T-cell (primary cell): ENCODE measurements around the gene HADHB. TPM values are rescaled to one million over a fixed set of nuclear protein-coding genes. Genes with fewer than 3 reads are reported as not detected.

Experiments
- ATAC-seq, 4 experiments: fragments of 200-7000 bp in 3 of 4; fragments of 150-1000 bp in 1 of 4; cut with Tn5 transposase; replicated peaks in 1 of 4; 1 replicate in 3 of 4; 2 replicates in 1 of 4; pipeline ENCODE4 v1.10.0; 2021; ENCODE audit warnings: moderate library complexity in 3 of 4, mild to moderate bottlenecking in 2 of 4, moderate number of reproducible peaks in 1 of 4
- CTCF ChIA-PET, 2 donors: fragments of 300-600 bp; sonication (Branson Sonifier 250); formaldehyde crosslinking; loops; one replicate each; lab custom pipeline; 2022; ENCODE audit warnings: antibody characterized with exemption in 2 of 2; lab: Charles Lee
- POLR2A ChIA-PET, 2 donors: fragments of 300-600 bp; sonication (Branson Sonifier 250); formaldehyde crosslinking; loops; one replicate each; lab custom pipeline; 2022; ENCODE audit warnings: antibody characterized with exemption in 2 of 2; lab: Charles Lee
- DNase-seq, 35 experiments: peaks; one replicate each; pipeline versions ENCODE4 v3.0.0 to v3.0.0-alpha.2; 2013 to 2023
- H3K27ac ChIP-seq: one replicate; pipeline ENCODE4 v1.5.1; 2013; ENCODE audit warnings: low read length
- H3K27me3 ChIP-seq, 2 experiments: replicated peaks in 1 of 2; 1 replicate in 1 of 2; 2 replicates in 1 of 2; pipeline versions ENCODE4 v1.6.1 to v1.7.0; 2013; ENCODE audit warnings: low read length in 1 of 2, mixed read lengths in 1 of 2; ENCODE audit not compliant: control insufficient read depth in 2 of 2, insufficient read depth in 2 of 2; ENCODE audit errors: extremely low read depth in 1 of 2
- H3K36me3 ChIP-seq, 2 donors: 1 replicate in 1 of 2; 2 replicates in 1 of 2; pipeline versions ENCODE4 v1.6.1 to v1.7.0; 2013; ENCODE audit warnings: low read length in 1 of 2; ENCODE audit not compliant: control insufficient read depth in 2 of 2, insufficient read depth in 1 of 2; ENCODE audit errors: extremely low read depth in 1 of 2
- H3K4me1 ChIP-seq, 2 experiments: 1 replicate in 1 of 2; 2 replicates in 1 of 2; pipeline versions ENCODE4 v1.6.1 to v1.7.0; 2013; ENCODE audit warnings: low read length in 2 of 2, mixed read lengths in 1 of 2; ENCODE audit not compliant: insufficient read depth in 2 of 2, control insufficient read depth in 1 of 2; ENCODE audit errors: extremely low read depth in 1 of 2
- H3K4me3 ChIP-seq, 2 donors: 1 replicate in 1 of 2; 2 replicates in 1 of 2; pipeline versions ENCODE4 v1.5.1 to v1.7.0; 2013; ENCODE audit warnings: mild to moderate bottlenecking in 2 of 2, low read length in 1 of 2, moderate library complexity in 1 of 2; ENCODE audit not compliant: control insufficient read depth in 1 of 2; ENCODE audit errors: extremely low read depth in 1 of 2
- H3K9me3 ChIP-seq: 2 replicates; pipeline ENCODE4 v1.7.0; 2013
- H3K27ac Mint-ChIP-seq, 2 donors: one replicate each; pipeline ENCODE4 v1.8.0; 2020 to 2021; ENCODE audit warnings: mild to moderate bottlenecking in 2 of 2, mixed read lengths in 2 of 2
- H3K27me3 Mint-ChIP-seq, 2 donors: one replicate each; pipeline ENCODE4 v1.8.0; 2021 to 2022; ENCODE audit warnings: mixed read lengths in 2 of 2
- H3K36me3 Mint-ChIP-seq: one replicate; pipeline ENCODE4 v1.8.0; 2021; ENCODE audit warnings: mixed read lengths
- H3K4me1 Mint-ChIP-seq, 3 donors: one replicate each; pipeline ENCODE4 v1.8.0; 2020 to 2022; ENCODE audit warnings: mixed read lengths in 3 of 3, mild to moderate bottlenecking in 1 of 3
- H3K4me3 Mint-ChIP-seq, 3 donors: one replicate each; pipeline ENCODE4 v1.8.0; 2020 to 2022; ENCODE audit warnings: mild to moderate bottlenecking in 3 of 3, mixed read lengths in 3 of 3, moderate library complexity in 3 of 3
- H3K9me3 Mint-ChIP-seq, 3 donors: one replicate each; pipeline ENCODE4 v1.8.0; 2020 to 2022; ENCODE audit warnings: mixed read lengths in 3 of 3
- WGBS: methylation state at CpG from one replicate; pipeline ENCODE4 v1.1.5; 2013; ENCODE audit warnings: missing lambda C conversion rate; ENCODE audit not compliant: insufficient coverage; 5-methylcytosine and 5-hydroxymethylcytosine counted together
- total RNA-seq, 35 experiments: library from RNA in 6 of 35; stranded (reverse) in 6 of 35; fragments of 120-200 nt in 1 of 35; gene quantifications; one replicate each; pipeline versions ENCODE4 v1.2.1 to v1.2.4 and lab custom pipeline; 2013 to 2026

HADHB gene
- total RNA-seq, 5 donors from 2014 or later (not counting 1 experiment from before 2014, with no cell fraction given), result 44.4 to 62.9 (median 54.3) TPM

- ChIA-PET CTCF (interaction anchor here in 1 of 2 donors (0.6 kb wide), 1 partner anchor 52 kb away, joined by 4 read pairs; no protein-coding TSS in a partner anchor), POLR2A (no interaction called here)
- H3K4me1 Mint-ChIP-seq, result no peaks in the 10 kb centered on the region
- ATAC-seq, result no peak
- H3K4me3 Mint-ChIP-seq, result no peak overlapping the region
- H3K27ac Mint-ChIP-seq, result no peak overlapping the region
- no peaks in the 10 kb centered on the region for H3K27me3 Mint-ChIP-seq
- 86% methylated on average over 12 of the region's 12 CpGs for WGBS
- Histone ChIP-seq H3K36me3 (peaks cover 0 to 3% of the 10 kb centered on the region in 2 donors), H3K4me1 (no peaks in the 10 kb centered on the region), H3K27ac (no peak overlapping the region), H3K4me3 (no peak overlapping the region), H3K9me3 (no peaks in the 10 kb centered on the region), H3K27me3 (no peaks in the 10 kb centered on the region)
- peaks cover 18% of the 10 kb centered on the region for H3K36me3 Mint-ChIP-seq
- H3K9me3 Mint-ChIP-seq, result no peaks in the 10 kb centered on the region
- no peak for DNase-seq
Observed at GRCh38 chr2:26313446-26313845, 68.7 kb downstream of the HADHB start.

GRCh38 chr2:26314243-26314642 is 69.5 kb downstream of the HADHB start:
- H3K4me3 Mint-ChIP-seq, result no peak overlapping the region

GRCh38 chr2:26316041-26316440 is 71.3 kb downstream of the HADHB start:
- Mint-ChIP-seq H3K9me3 (no peaks in the 10 kb centered on the region), H3K4me1 (no peaks in the 10 kb centered on the region), H3K4me3 (no peak overlapping the region), H3K27me3 (no peaks in the 10 kb centered on the region), H3K36me3 (peaks cover 5% of the 10 kb centered on the region), H3K27ac (no peak overlapping the region)
- Histone ChIP-seq H3K36me3 (peaks cover 0 to 2% of the 10 kb centered on the region in 2 donors), H3K9me3 (no peaks in the 10 kb centered on the region), H3K27ac (no peak overlapping the region), H3K4me1 (no peaks in the 10 kb centered on the region), H3K4me3 (no peak overlapping the region), H3K27me3 (no peaks in the 10 kb centered on the region)
- WGBS, result no CpG with 5 or more reads among the region's 2 CpGs
- ATAC-seq (no peak), DNase-seq (no peak)
- POLR2A ChIA-PET, result no interaction called here
- CTCF ChIA-PET, result interaction anchor here in 1 of 2 donors (0.6 kb wide), 1 partner anchor 276 kb away, joined by 4 read pairs; no protein-coding TSS in a partner anchor

More at GRCh38 chr2:26314243-26314642, 69.5 kb downstream of the HADHB start:
- no peaks in the 10 kb centered on the region for H3K9me3 Mint-ChIP-seq
- H3K4me1 Mint-ChIP-seq, result no peaks in the 10 kb centered on the region
- H3K36me3 ChIP-seq, result peaks cover 0 to 2% of the 10 kb centered on the region in 2 donors
- H3K27ac Mint-ChIP-seq, result no peak overlapping the region
- H3K4me1 ChIP-seq, result no peaks in the 10 kb centered on the region
- ChIA-PET CTCF (interaction anchor here in 1 of 2 donors (0.6 kb wide), 1 partner anchor 53 kb away, joined by 4 read pairs; no protein-coding TSS in a partner anchor), POLR2A (interaction anchor here in 1 of 2 donors (0.6 kb wide), 1 partner anchor 43 kb away, joined by 3 read pairs; no protein-coding TSS in a partner anchor)
- no peak overlapping the region for H3K4me3 ChIP-seq
- WGBS, result 86% methylated on average over 7 of the region's 8 CpGs
- H3K9me3 ChIP-seq, result no peaks in the 10 kb centered on the region
- no peaks in the 10 kb centered on the region for H3K27me3 ChIP-seq
- H3K27ac ChIP-seq, result no peak overlapping the region
- no peak for DNase-seq
- peaks cover 18% of the 10 kb centered on the region for H3K36me3 Mint-ChIP-seq
- no peaks in the 10 kb centered on the region for H3K27me3 Mint-ChIP-seq
- ATAC-seq, result no peak

- 93% methylated on average over 3 of the region's 6 CpGs for WGBS
- H3K27ac Mint-ChIP-seq, result no peak overlapping the region
- no peak for ATAC-seq
- Histone ChIP-seq H3K27me3 (no peaks in the 10 kb centered on the region), H3K4me1 (no peaks in the 10 kb centered on the region), H3K27ac (no peak overlapping the region), H3K4me3 (no peak overlapping the region), H3K9me3 (no peaks in the 10 kb centered on the region), H3K36me3 (peaks cover 0 to 2% of the 10 kb centered on the region in 2 donors)
- no peak for DNase-seq
- H3K27me3 Mint-ChIP-seq, result no peaks in the 10 kb centered on the region
- POLR2A ChIA-PET, result interaction anchor here in 1 of 2 donors (0.5 kb wide), 1 partner anchor 293 kb away, joined by 4 read pairs; no protein-coding TSS in a partner anchor
- H3K9me3 Mint-ChIP-seq, result no peaks in the 10 kb centered on the region
- H3K36me3 Mint-ChIP-seq, result peaks cover 4% of the 10 kb centered on the region
- CTCF ChIA-PET, result interaction anchor here in 1 of 2 donors (1.1 kb wide), 1 partner anchor 39 kb away, joined by 4 read pairs; no protein-coding TSS in a partner anchor
- no peak overlapping the region for H3K4me3 Mint-ChIP-seq
- no peaks in the 10 kb centered on the region for H3K4me1 Mint-ChIP-seq
Observed at GRCh38 chr2:26316845-26317244, 72.1 kb downstream of the HADHB start.

- no peak overlapping the region for H3K27ac ChIP-seq
- no peaks in the 10 kb centered on the region for H3K27me3 ChIP-seq
- H3K9me3 Mint-ChIP-seq, result no peaks in the 10 kb centered on the region
- H3K27me3 Mint-ChIP-seq, result no peaks in the 10 kb centered on the region
- no peak overlapping the region for H3K4me3 ChIP-seq
- H3K36me3 Mint-ChIP-seq, result peaks cover 4% of the 10 kb centered on the region
- no peaks in the 10 kb centered on the region for H3K4me1 Mint-ChIP-seq
- ATAC-seq, result no peak
- no peak for DNase-seq
- WGBS, result 87% methylated on average over 4 of the region's 8 CpGs
- no peak overlapping the region for H3K4me3 Mint-ChIP-seq
- ChIA-PET POLR2A (interaction anchor here in 1 of 2 donors (0.5 kb wide), 1 partner anchor 294 kb away, joined by 4 read pairs; no protein-coding TSS in a partner anchor), CTCF (interaction anchor here (0.6 to 1.1 kb wide), 3 partner anchors 32 to 367 kb away, joined by 3 to 5 read pairs (median 4); no protein-coding TSS in a partner anchor)
- peaks cover 0 to 2% of the 10 kb centered on the region in 2 donors for H3K36me3 ChIP-seq
- no peaks in the 10 kb centered on the region for H3K4me1 ChIP-seq
- H3K27ac Mint-ChIP-seq, result no peak overlapping the region
- H3K9me3 ChIP-seq, result no peaks in the 10 kb centered on the region
Observed at GRCh38 chr2:26317377-26318105, 72.8 kb downstream of the HADHB start.

GRCh38 chr2:26318950-26319349 is 74.2 kb downstream of the HADHB start:
- Histone ChIP-seq H3K4me1 (no peaks in the 10 kb centered on the region), H3K36me3 (peaks cover 0 to 2% of the 10 kb centered on the region in 2 donors), H3K27ac (no peak overlapping the region), H3K4me3 (no peak overlapping the region), H3K9me3 (no peaks in the 10 kb centered on the region), H3K27me3 (no peaks in the 10 kb centered on the region)
- Mint-ChIP-seq H3K27me3 (no peaks in the 10 kb centered on the region), H3K4me3 (no peak overlapping the region), H3K9me3 (no peaks in the 10 kb centered on the region), H3K36me3 (peaks cover 4% of the 10 kb centered on the region), H3K4me1 (no peaks in the 10 kb centered on the region), H3K27ac (no peak overlapping the region)
- 75% methylated on average over 6 of the region's 6 CpGs for WGBS
- ChIA-PET POLR2A (no interaction called here), CTCF (no interaction called here)
- ATAC-seq (no peak), DNase-seq (no peak)
